ENCODE data around the gene RO60. TPM values are rescaled to one million over a fixed set of nuclear protein-coding genes. Genes with fewer than 3 reads are reported as not detected.

Gene RO60
- total and polyA plus RNA-seq, 2 of the 13 experiments (the other 11 are each of a cell fraction or from before 2014, with no cell fraction given), result 20.3 to 53.7 TPM

DNA sequence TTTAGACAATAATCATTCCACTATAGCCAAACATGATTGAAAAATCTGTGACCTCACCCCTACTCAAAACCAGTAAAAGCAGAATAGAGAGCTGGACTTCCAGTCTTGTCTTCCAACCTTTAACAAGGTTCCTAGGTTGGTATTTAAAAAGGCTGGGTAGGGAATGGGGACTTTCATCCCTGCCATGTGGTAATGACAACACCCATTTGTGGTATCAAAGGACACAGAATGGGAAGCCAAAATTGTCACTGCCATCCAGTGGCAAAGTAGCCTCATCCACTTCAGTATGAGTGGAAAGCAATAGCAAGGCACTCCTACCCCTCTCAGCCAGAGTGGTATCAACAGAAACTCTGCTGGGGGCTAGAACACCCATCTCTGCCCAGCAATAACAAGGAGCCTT is 34.2 kb upstream of the RO60 start:
- H3K79me2 ChIP-seq (ENCODE audit: insufficient read depth, low read length), result no peaks in the 10 kb centered on the region
- no peaks in the 10 kb centered on the region for H4K20me1 ChIP-seq (ENCODE audit: insufficient read depth, low read length)
- no peaks in the 10 kb centered on the region for H3K9me3 ChIP-seq (ENCODE audit: low read length)
- DNase-seq (ENCODE audit: low spot score) (no peak), ATAC-seq (no peak; the same call in 2 of the 3 replicates), FAIRE-seq (no peak)
- no peak overlapping the region for H3K4me2 ChIP-seq (ENCODE audit: low read depth, low read length)
- ChIA-PET POLR2A (no interaction called here), CTCF (ENCODE audit: low intra/inter-chr PET ratio, low total read pairs) (no interaction called here)
- H3K4me1 ChIP-seq (ENCODE audit: insufficient read depth, low read length), result no peaks in the 10 kb centered on the region
- intact Hi-C loops (cut with micrococcal nuclease; ENCODE audit: unreplicated experiment), result no loop called here
- H3K9ac ChIP-seq (ENCODE audit: insufficient read depth, low read depth, low read length), result no peak overlapping the region
- H3K27me3 ChIP-seq (ENCODE audit: control insufficient read depth in 1 of 2, insufficient read depth in 2 of 2, low read length in 2 of 2), result no peaks in the 10 kb centered on the region
- H3K36me3 ChIP-seq (replicated peaks in 1 of 2; ENCODE audit: control insufficient read depth in 1 of 2, insufficient read depth in 2 of 2, low read length in 2 of 2), result peaks cover 2 to 29% of the 10 kb centered on the region in 2 experiments; a peak in 4 of 5 replicates
- no TSS peak for BruUV-seq (replicated peaks)
- H3K27ac ChIP-seq (ENCODE audit: extremely low read length, insufficient read depth, low read length), result no peak overlapping the region
- H2AFZ ChIP-seq (ENCODE audit: low read length), result no peak overlapping the region
- TF ChIP-seq SALL2 (CRISPR knock-in tag; IDR thresholded peaks at IDR 0.05), result no peak
- TF ChIP-seq SKI (IDR thresholded peaks at IDR 0.05; ENCODE audit: partially characterized antibody), result no peak
- no peak for TF ChIP-seq RORA (CRISPR knock-in tag; IDR thresholded peaks at IDR 0.05)
- TF ChIP-seq ETV5 (CRISPR knock-in tag; IDR thresholded peaks at IDR 0.05; ENCODE audit: borderline replicate concordance), result no peak
- TF ChIP-seq TMF1 (CRISPR knock-in tag; IDR thresholded peaks at IDR 0.05; ENCODE audit: low read depth), result no peak
- no peak for TF ChIP-seq ZNF207 (IDR thresholded peaks at IDR 0.05; ENCODE audit: borderline replicate concordance)
- TF ChIP-seq ZFP36L1 (CRISPR knock-in tag; IDR thresholded peaks at IDR 0.05), result no peak
- TF ChIP-seq, protein P1, sequence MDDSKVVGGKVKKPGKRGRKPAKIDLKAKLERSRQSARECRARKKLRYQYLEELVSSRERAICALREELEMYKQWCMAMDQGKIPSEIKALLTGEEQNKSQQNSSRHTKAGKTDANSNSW (CRISPR knock-in tag; IDR thresholded peaks at IDR 0.05; ENCODE audit: borderline replicate concordance), result no peak
- no peak for TF ChIP-seq ZNF264 (CRISPR knock-in tag; IDR thresholded peaks at IDR 0.05)
- no peak for TF ChIP-seq FOXO1 (CRISPR knock-in tag; IDR thresholded peaks at IDR 0.05)
- TF ChIP-seq PRDM4 (CRISPR knock-in tag; IDR thresholded peaks at IDR 0.05; ENCODE audit: borderline replicate concordance), result no peak
- TF ChIP-seq BCL3 (CRISPR knock-in tag; IDR thresholded peaks at IDR 0.05), result no peak
- no peak overlapping the region for H3K4me3 ChIP-seq (replicated peaks in 1 of 3; ENCODE audit: insufficient read depth in 1 of 3, low read depth in 2 of 3, low read length in 3 of 3)
- in situ Hi-C loops (cut with HindIII; ENCODE audit: extremely low pct_ligation_motif_present, low pct_unique_long_range_greater_than_20kb), result no loop called here

Data from HepG2 (cell line).